GM12892 (cell line): ENCODE measurements around the gene SPATA46.

ENCODE experiments used
- POLR2A ChIP-seq: IDR thresholded peaks from 2 replicates; pipeline ENCODE4 v1.6.1; 2011; ENCODE audit warnings: low read depth, low read length, control low read depth
- POLR2AphosphoS5 ChIP-seq: IDR thresholded peaks from 2 replicates; pipeline ENCODE4 v1.6.1; 2011; ENCODE audit warnings: low read depth, low read length, control low read depth
- TAF1 ChIP-seq: IDR thresholded peaks from 2 replicates; pipeline ENCODE4 v1.6.1; 2011; ENCODE audit warnings: low read depth, mild to moderate bottlenecking, control low read depth, low read length, borderline replicate concordance

DNA sequence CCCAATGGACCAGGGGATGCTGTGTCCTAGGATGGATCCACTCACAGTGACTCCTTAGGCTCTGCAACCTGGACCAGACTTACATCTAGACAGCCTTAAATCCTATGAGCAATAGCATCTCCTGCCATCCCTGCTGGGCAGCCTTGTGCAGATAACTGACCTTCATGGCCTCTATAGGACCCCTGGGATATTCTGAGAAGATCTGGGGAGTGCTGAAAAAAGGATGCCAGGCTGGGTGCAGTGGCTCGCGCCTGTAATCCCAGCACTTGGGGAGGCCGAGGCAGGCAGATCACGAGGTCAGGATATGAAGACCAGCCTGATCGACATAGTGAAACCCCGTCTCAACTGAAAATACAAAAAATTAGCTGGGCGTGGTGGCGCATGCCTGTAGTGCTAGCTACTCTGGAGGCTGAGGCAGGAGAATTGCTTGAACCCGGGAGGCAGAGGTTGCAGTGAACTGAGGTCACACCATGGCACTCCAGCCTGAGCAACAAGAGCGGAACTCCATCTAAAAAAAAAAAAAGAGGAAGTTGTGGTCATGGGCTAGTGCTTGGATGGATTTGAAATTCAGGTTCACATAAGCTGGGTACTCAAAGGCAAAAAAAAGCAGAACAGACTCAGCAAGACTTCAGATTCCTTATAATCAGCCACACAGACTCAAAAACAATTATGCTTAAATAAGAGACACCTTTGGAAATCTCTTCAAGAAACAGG lies 46.2 kb upstream of the SPATA46 start:
- TF ChIP-seq POLR2A, result no peak
- no peak for TF ChIP-seq TAF1
- no peak for TF ChIP-seq POLR2AphosphoS5
